NT2/D1 (cell line): ENCODE measurements around the gene EXT2.

Experiments
- YY1 ChIP-seq: IDR thresholded peaks from 2 replicates; pipeline ENCODE4 v1.6.1; 2011; ENCODE audit not compliant: insufficient read length, insufficient read depth
- ZNF274 ChIP-seq: IDR thresholded peaks from 2 replicates; pipeline ENCODE4 v1.6.1; 2011; ENCODE audit warnings: mild to moderate bottlenecking, low read depth, low read length

DNA sequence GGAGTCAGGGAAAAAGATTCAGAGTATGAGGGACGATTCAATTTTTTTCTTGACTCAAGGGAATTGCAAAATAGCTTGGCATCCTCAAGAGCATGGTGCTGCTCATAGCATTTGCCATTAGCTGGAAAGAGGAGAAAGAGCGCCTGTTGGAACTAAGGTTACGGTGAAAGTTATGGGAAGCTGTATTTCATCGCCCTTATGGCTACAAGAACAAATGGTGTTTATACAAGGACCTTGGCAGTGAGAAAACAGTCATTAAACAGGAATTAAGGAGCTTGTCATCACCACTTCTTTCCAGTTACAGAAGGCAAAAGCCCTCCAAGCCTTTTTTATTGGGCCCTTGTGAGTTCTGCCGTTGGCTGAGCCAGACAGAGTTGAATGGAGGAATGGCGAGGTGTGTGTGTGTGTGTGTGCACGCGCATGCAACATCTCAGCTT lies 140.3 kb downstream of the EXT2 start:
- TF ChIP-seq ZNF274 (no peak), YY1 (no peak)
